Measurements from ENCODE around the gene SEC24D.

GRCh38 chr4:118817178-118817930 lies 18.6 kb downstream of the SEC24D start:
- TF ChIP-seq GATA3 (IDR thresholded peaks at IDR 0.05; ENCODE audit: low read depth, low read length) (no peak), GATA2 (IDR thresholded peaks at IDR 0.05; ENCODE audit: low read depth, low read length) (no peak)
